Left lung (tissue), 10 donors: ENCODE measurements around the gene FANCC. TPM values are rescaled to one million over a fixed set of nuclear protein-coding genes. Genes with fewer than 3 reads are reported as not detected.
A peak's percentile ranks its signal among the peaks of the same experiment; 100 is the strongest.

Experiments
- ATAC-seq: fragments of 200-7000 bp; cut with Tn5 transposase; one replicate; pipeline ENCODE4 v1.9.1; 2020; ENCODE audit warnings: moderate library complexity
- DNase-seq, 4 donors: peaks; one replicate each; pipeline ENCODE4 v3.0.0-alpha.2; 2013 to 2020
- H3K27ac ChIP-seq, 2 donors: fragments of 200-600 bp; sonication (generic) in 1 of 2; one replicate each; pipeline versions ENCODE4 v1.5.0 to v1.8.0; 2020 to 2021
- H3K27me3 ChIP-seq, 2 donors: fragments of 200-600 bp; sonication (generic) in 1 of 2; one replicate each; pipeline versions ENCODE4 v1.5.0 to v1.8.0; 2020 to 2021
- H3K36me3 ChIP-seq, 2 donors: fragments of 200-600 bp; sonication (generic) in 1 of 2; one replicate each; pipeline versions ENCODE4 v1.5.0 to v1.8.0; 2020 to 2021
- H3K4me1 ChIP-seq, 2 donors: fragments of 200-600 bp; one replicate each; pipeline ENCODE4 v1.8.0; 2021
- H3K4me3 ChIP-seq, 2 donors: fragments of 200-600 bp; sonication (generic) in 1 of 2; one replicate each; pipeline versions ENCODE4 v1.5.0 to v1.8.0; 2020 to 2021; ENCODE audit warnings: mild to moderate bottlenecking in 1 of 2
- H3K9me3 ChIP-seq, 2 donors: fragments of 200-600 bp; sonication (generic) in 1 of 2; one replicate each; pipeline versions ENCODE4 v1.5.0 to v1.8.0; 2020 to 2021
- CTCF ChIP-seq, 2 donors: fragments of 200-600 bp; sonication (generic) in 1 of 2; IDR thresholded peaks; one replicate each; pipeline versions ENCODE4 v1.5.0 to v1.8.0; 2021; ENCODE audit warnings: antibody characterized with exemption in 2 of 2
- intact Hi-C, 2 donors: fragments of 100-400 bp; cut with DNase I; formaldehyde crosslinking; loops; one replicate each; pipeline versions ENCODE4 v1.11.2 to v1.14.2; 2022
- polyA plus RNA-seq, 6 donors: library from polyadenylated mRNA; unstranded; fragments of 120-200 nt; gene quantifications; one replicate each; pipeline ENCODE4 v1.2.1, GENCODE V29; 2013; ENCODE audit not compliant: insufficient read length in 6 of 6
- total RNA-seq, 2 donors: library from RNA; stranded (reverse); fragmentation: NEBNext Ultra II Directional; extraction: Animal tissue kit (Norgen Biotek cat#: 25700); gene quantifications; one replicate each; pipeline ENCODE4 v1.2.1, GENCODE V29; 2021
- donor health status: DM: no; HTN: yes; CAD: no.
- donor health status: DM: no; HTN: no; CAD: no.

The FANCC gene
- total and polyA plus RNA-seq, 8 donors, result 11.5 to 27.4 (median 25.7) TPM

- Histone ChIP-seq H3K9me3 (peaks cover 0 to 13% of the 10 kb centered on the region in 2 donors), H3K36me3 (no peaks in the 10 kb centered on the region), H3K4me3 (no peak overlapping the region), H3K27me3 (no peaks in the 10 kb centered on the region), H3K4me1 (no peaks in the 10 kb centered on the region), H3K27ac (no peak overlapping the region)
- ATAC-seq (no peak), DNase-seq (no peak)
- intact Hi-C loops, result no loop called here
- TF ChIP-seq CTCF (IDR thresholded peaks at IDR 0.05), result no peak
These were observed 32.2 kb downstream of the FANCC start for GRCh38 chr9:95285307-95285706.

GRCh38 chr9:95284162-95285080 is 33.1 kb downstream of the FANCC start:
- Histone ChIP-seq H3K27me3 (no peaks in the 10 kb centered on the region), H3K27ac (peak overlapping the region in 1 of 2 donors; percentile 34), H3K36me3 (no peaks in the 10 kb centered on the region), H3K4me1 (no peaks in the 10 kb centered on the region), H3K9me3 (peaks cover 0 to 19% of the 10 kb centered on the region in 2 donors), H3K4me3 (no peak overlapping the region)
- DNase-seq (peak in 2 of 4 donors; percentile 29 to 52), ATAC-seq (peak; percentile 62)
- intact Hi-C loops, result no loop called here
- TF ChIP-seq CTCF (IDR thresholded peaks at IDR 0.05), result no peak

- H3K27ac ChIP-seq, result no peak overlapping the region
- H3K4me1 ChIP-seq, result no peaks in the 10 kb centered on the region
- DNase-seq (no peak), ATAC-seq (no peak)
- peaks cover 0 to 19% of the 10 kb centered on the region in 2 donors for H3K9me3 ChIP-seq
- no peak for TF ChIP-seq CTCF (IDR thresholded peaks at IDR 0.05)
- intact Hi-C loops, result no loop called here
- H3K27me3 ChIP-seq, result no peaks in the 10 kb centered on the region
- no peak overlapping the region for H3K4me3 ChIP-seq
- H3K36me3 ChIP-seq, result no peaks in the 10 kb centered on the region
These were observed 33.8 kb downstream of the FANCC start for GRCh38 chr9:95283673-95284072.

- intact Hi-C loops, result no loop called here
- H3K27me3 ChIP-seq, result no peaks in the 10 kb centered on the region
- TF ChIP-seq CTCF (IDR thresholded peaks at IDR 0.05), result no peak
- no peaks in the 10 kb centered on the region for H3K4me1 ChIP-seq
- peaks cover 0 to 19% of the 10 kb centered on the region in 2 donors for H3K9me3 ChIP-seq
- H3K36me3 ChIP-seq, result no peaks in the 10 kb centered on the region
- H3K27ac ChIP-seq, result no peak overlapping the region
- DNase-seq (no peak), ATAC-seq (no peak)
- H3K4me3 ChIP-seq, result no peak overlapping the region
These were observed 35.2 kb downstream of the FANCC start for GRCh38 chr9:95282332-95282731.

- Histone ChIP-seq H3K4me1 (no peaks in the 10 kb centered on the region), H3K9me3 (peaks cover 0 to 19% of the 10 kb centered on the region in 2 donors), H3K36me3 (no peaks in the 10 kb centered on the region), H3K27me3 (no peaks in the 10 kb centered on the region), H3K4me3 (no peak overlapping the region), H3K27ac (no peak overlapping the region)
- intact Hi-C loops, result no loop called here
- TF ChIP-seq CTCF (IDR thresholded peaks at IDR 0.05), result no peak
- DNase-seq (no peak), ATAC-seq (no peak)
These were observed 36.8 kb downstream of the FANCC start for GRCh38 chr9:95280745-95281144.
